ENCODE measurements around the gene EFCAB14. TPM values are rescaled to one million over a fixed set of nuclear protein-coding genes. Genes with fewer than 3 reads are reported as not detected.
A peak's percentile ranks its signal among the peaks of the same experiment; 100 is the strongest.

The EFCAB14 gene
- total and polyA plus RNA-seq, 2 of the 8 experiments (the other 6 are each of a cell fraction or from before 2014, with no cell fraction given) = 19.4 to 40.4 TPM

GRCh38 chr1:46724991-46725735 lies 6.2 kb upstream of the EFCAB14 start (continued):
- no peak for TF ChIP-seq RNF2 (IDR thresholded peaks at IDR 0.05; ENCODE audit: borderline replicate concordance, low read depth, low read length, missing control alignments, poor library complexity, severe bottlenecking)
- TF ChIP-seq RBBP5 (IDR thresholded peaks at IDR 0.05; ENCODE audit: borderline replicate concordance, low read depth, low read length) = 0 out of 2 replicates have a peak, but pooled peaks have one; percentile 56
